Esophagus squamous epithelium (tissue), 5 donors: Measurements from ENCODE around the gene SERPINH1. TPM values are rescaled to one million over a fixed set of nuclear protein-coding genes. Genes with fewer than 3 reads are reported as not detected.

Source experiments
- DNase-seq: peaks from one replicate; lab custom pipeline; 2025; lab: John Stamatoyannopoulos, UW
- H3K27ac ChIP-seq, 4 donors: fragments of 200-600 bp; sonication (generic); one replicate each; pipeline ENCODE4 v1.5.1; 2016 to 2019; ENCODE audit warnings: mild to moderate bottlenecking in 1 of 4
- H3K27me3 ChIP-seq, 4 donors: fragments of 200-600 bp; sonication (generic); 1 replicate in 3 of 4; 2 replicates in 1 of 4; pipeline versions ENCODE4 v1.5.1 to v1.6.0; 2017 to 2021; ENCODE audit warnings: antibody characterized with exemption in 1 of 4
- H3K36me3 ChIP-seq, 3 donors: fragments of 200-600 bp; sonication (generic); one replicate each; pipeline ENCODE4 v1.5.1; 2016 to 2019
- H3K4me1 ChIP-seq, 3 donors: fragments of 200-600 bp; sonication (generic); one replicate each; pipeline ENCODE4 v1.5.1; 2017 to 2019
- H3K4me3 ChIP-seq, 4 donors: fragments of 200-600 bp; sonication (generic); 1 replicate in 3 of 4; 2 replicates in 1 of 4; pipeline ENCODE4 v1.5.1; 2016 to 2019; ENCODE audit warnings: mild to moderate bottlenecking in 2 of 4, moderate library complexity in 1 of 4
- H3K9me3 ChIP-seq, 3 donors: fragments of 200-600 bp; sonication (generic); one replicate each; pipeline ENCODE4 v1.5.1; 2016 to 2019
- POLR2A ChIP-seq, 4 donors: fragments of 450-650 bp; IDR thresholded peaks; one replicate each; pipeline ENCODE4 v1.6.1; 2017; ENCODE audit warnings: antibody characterized with exemption in 4 of 4, mild to moderate bottlenecking in 4 of 4, moderate library complexity in 3 of 4
- WGBS, 2 donors: methylation state at CpG; one replicate each; pipeline ENCODE4 v1.1.5; 2018; 5-methylcytosine and 5-hydroxymethylcytosine counted together
- intact Hi-C: fragments of 100-400 bp; cut with DNase I; formaldehyde crosslinking; loops from one replicate; pipeline ENCODE4 v1.15.0; 2022
- total RNA-seq, 4 donors: library from RNA; depleted of rRNA; stranded (reverse); fragments of >200 nt; gene quantifications; one replicate each; pipeline ENCODE4 v1.1.0, GENCODE V29; 2016
- TF ChIP-seq, protein P1 (sequence below), 6 experiments: fragments of 450-650 bp in 4 of 6; fragments of 200-600 bp in 2 of 6; sonication (generic) in 2 of 6; IDR thresholded peaks; one replicate each; pipeline ENCODE4 v1.5.1; 2016 to 2019; ENCODE audit warnings: antibody characterized with exemption in 6 of 6, mild to moderate bottlenecking in 4 of 6, moderate library complexity in 4 of 6
- donor health status: DM: yes; HTN: yes; CAD: no.

The SERPINH1 gene
- total RNA-seq, 4 donors from 2014 or later: 41.4 to 70.1 (median 46.5) TPM

DNA sequence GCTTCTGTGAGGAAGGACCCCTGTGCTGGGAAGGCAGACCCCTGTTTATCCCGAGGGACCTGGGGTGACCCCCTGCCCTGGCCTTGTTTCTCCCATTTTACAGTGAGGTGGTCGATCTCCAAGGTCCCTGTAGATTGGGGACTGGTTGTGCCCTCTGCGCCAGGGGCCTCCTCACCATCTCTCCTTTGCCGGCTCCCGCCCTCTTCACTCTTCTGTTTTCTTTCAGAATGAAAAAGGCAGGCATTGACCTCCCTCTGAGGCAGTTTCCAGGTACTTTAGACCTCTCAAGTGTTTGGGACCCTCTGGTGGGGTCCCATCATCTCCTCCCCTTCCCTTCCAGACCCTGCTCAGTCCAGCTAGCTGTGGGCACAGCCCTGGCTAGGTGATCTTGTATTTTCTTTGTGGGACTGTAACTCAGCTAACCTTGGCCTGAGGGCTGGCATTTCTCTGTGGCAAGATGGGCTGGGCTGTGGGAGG lies 1.5 kb downstream of the SERPINH1 start:
- peaks cover 11 to 26% (median 19%) of the 10 kb centered on the region in 3 donors for H3K36me3 ChIP-seq
- TF ChIP-seq, protein P1, sequence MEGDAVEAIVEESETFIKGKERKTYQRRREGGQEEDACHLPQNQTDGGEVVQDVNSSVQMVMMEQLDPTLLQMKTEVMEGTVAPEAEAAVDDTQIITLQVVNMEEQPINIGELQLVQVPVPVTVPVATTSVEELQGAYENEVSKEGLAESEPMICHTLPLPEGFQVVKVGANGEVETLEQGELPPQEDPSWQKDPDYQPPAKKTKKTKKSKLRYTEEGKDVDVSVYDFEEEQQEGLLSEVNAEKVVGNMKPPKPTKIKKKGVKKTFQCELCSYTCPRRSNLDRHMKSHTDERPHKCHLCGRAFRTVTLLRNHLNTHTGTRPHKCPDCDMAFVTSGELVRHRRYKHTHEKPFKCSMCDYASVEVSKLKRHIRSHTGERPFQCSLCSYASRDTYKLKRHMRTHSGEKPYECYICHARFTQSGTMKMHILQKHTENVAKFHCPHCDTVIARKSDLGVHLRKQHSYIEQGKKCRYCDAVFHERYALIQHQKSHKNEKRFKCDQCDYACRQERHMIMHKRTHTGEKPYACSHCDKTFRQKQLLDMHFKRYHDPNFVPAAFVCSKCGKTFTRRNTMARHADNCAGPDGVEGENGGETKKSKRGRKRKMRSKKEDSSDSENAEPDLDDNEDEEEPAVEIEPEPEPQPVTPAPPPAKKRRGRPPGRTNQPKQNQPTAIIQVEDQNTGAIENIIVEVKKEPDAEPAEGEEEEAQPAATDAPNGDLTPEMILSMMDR (IDR thresholded peaks at IDR 0.05): no peak
- TF ChIP-seq POLR2A (IDR thresholded peaks at IDR 0.05): no peak
- intact Hi-C loops: no loop called here
- H3K4me3 ChIP-seq: peak overlapping the region; percentile 61 to 82 (median 72)
- WGBS, 2 donors: 17 to 18% methylated on average over 2 to 5 of the region's 5 CpGs
- peak overlapping the region; percentile 95 to 99 (median 96) for H3K27ac ChIP-seq
- no peaks in the 10 kb centered on the region for H3K9me3 ChIP-seq
- no peak for DNase-seq
- H3K4me1 ChIP-seq: peaks cover 46 to 97% (median 61%) of the 10 kb centered on the region in 3 donors
- H3K27me3 ChIP-seq: peaks cover 0 to 6% (median 0%) of the 10 kb centered on the region in 4 donors

DNA sequence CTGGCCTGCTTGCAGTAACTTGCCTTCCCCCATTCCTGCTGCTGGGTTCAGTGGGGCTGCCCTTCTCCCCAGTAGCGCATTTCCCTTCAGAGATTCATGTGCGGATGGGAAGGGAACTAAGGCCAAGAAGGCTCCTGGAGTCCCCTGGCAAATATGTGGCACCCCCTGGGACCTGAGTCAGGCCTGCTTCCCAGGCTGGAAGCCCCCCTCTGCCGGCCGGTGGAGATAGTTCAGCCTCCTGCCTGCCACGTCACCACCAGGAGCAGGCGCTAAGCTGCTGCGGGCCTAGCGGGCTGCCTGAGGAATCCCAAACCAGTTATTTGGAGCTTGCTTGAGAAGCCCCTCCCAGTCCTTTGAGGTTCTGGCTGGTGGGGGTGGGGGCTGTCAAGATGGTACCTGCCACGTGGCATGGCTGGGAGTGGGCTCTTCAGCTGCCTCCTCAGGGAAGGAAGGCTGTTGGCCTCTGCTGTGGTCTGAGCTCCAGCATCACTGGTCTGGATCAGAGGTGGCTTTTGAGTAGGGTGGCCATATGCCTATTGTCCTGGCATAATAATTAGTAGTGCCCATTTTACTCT lies 2.0 kb downstream of the SERPINH1 start:
- H3K4me3 ChIP-seq: peak overlapping the region; percentile 61 to 82 (median 72)
- WGBS, 2 donors: 20 to 50% methylated on average over 1 of the region's 9 CpGs
- intact Hi-C loops: no loop called here
- peaks cover 0 to 6% (median 0%) of the 10 kb centered on the region in 4 donors for H3K27me3 ChIP-seq
- no peak for DNase-seq
- TF ChIP-seq POLR2A (IDR thresholded peaks at IDR 0.05): no peak
- TF ChIP-seq, protein P1 (IDR thresholded peaks at IDR 0.05): peak in 5 of 6 experiments; percentile 29 to 67 (median 53)
- peaks cover 11 to 31% (median 24%) of the 10 kb centered on the region in 3 donors for H3K36me3 ChIP-seq
- H3K4me1 ChIP-seq: peaks cover 41 to 97% (median 56%) of the 10 kb centered on the region in 3 donors
- H3K27ac ChIP-seq: peak overlapping the region; percentile 95 to 99 (median 96)
- no peaks in the 10 kb centered on the region for H3K9me3 ChIP-seq

DNA sequence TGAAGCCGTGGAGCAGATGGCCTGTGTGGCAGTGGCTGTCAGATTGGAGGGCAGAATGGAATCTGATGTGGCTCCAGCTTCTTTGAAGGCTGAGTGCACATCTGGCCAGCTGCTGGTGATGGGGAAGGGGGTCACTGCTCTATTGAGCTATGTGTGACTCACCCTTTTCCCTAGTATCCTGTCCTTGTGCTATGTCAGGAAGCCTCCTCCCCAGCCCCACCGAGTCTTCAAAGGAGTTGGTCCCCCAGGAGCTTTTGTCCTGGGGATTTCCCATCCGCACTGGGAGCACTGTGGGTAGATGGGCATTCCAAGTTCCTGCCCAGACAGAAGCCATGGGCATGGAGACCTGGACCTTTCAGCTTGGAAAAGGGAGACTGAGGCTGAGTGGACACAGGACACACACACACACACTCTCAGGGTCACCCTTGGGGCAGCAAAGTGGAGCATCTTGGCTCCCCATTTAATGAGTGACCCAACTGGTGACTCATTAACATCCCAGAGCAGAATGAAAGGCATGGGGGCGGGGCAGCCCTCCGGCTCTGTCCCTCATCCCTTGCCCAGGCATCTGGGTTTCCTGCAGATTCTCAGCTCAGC lies 3.3 kb downstream of the SERPINH1 start:
- intact Hi-C loops: no loop called here
- peaks cover 11 to 44% (median 37%) of the 10 kb centered on the region in 3 donors for H3K36me3 ChIP-seq
- peak overlapping the region in 3 of 4 donors; percentile 95 to 99 (median 98) for H3K27ac ChIP-seq
- TF ChIP-seq, protein P1 (IDR thresholded peaks at IDR 0.05): no peak
- no peak for TF ChIP-seq POLR2A (IDR thresholded peaks at IDR 0.05)
- 24 to 30% methylated on average over 2 to 4 of the region's 5 CpGs for WGBS, 2 donors
- H3K4me1 ChIP-seq: peaks cover 40 to 95% (median 45%) of the 10 kb centered on the region in 3 donors
- DNase-seq: no peak
- H3K9me3 ChIP-seq: no peaks in the 10 kb centered on the region
- H3K4me3 ChIP-seq: peak overlapping the region in 2 of 4 donors; percentile 11 to 79
- H3K27me3 ChIP-seq: peaks cover 0 to 6% (median 0%) of the 10 kb centered on the region in 4 donors

DNA sequence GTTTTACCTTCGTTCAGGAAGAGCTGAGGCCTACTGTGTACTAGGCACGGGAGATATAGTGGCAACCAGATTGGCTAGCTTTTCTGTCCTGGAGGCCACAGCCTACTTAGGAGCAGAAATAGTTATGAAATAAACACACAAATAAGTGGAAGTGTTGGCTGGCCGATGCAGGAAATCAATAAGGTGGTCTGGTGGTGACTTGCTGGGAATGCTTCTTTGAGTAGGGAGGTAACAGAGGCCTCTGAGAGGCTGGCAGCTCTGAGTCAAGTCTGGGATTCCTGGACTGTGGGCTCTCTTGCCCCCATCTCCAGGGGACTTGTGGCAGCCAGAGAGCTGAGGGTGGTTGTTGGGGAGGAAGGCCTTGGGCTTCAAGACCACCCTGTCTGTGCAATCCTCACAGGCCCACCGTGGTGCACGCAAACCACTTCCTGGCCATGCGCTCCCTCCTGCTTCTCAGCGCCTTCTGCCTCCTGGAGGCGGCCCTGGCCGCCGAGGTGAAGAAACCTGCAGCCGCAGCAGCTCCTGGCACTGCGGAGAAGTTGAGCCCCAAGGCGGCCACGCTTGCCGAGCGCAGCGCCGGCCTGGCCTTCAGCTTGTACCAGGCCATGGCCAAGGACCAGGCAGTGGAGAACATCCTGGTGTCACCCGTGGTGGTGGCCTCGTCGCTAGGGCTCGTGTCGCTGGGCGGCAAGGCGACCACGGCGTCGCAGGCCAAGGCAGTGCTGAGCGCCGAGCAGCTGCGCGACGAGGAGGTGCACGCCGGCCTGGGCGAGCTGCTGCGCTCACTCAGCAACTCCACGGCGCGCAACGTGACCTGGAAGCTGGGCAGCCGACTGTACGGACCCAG lies 4.1 kb downstream of the SERPINH1 start:
- no peak for TF ChIP-seq POLR2A (IDR thresholded peaks at IDR 0.05)
- TF ChIP-seq, protein P1 (IDR thresholded peaks at IDR 0.05): no peak
- Histone ChIP-seq H3K4me3 (peak overlapping the region in 1 of 4 donors; percentile 79), H3K4me1 (peaks cover 40 to 95% (median 45%) of the 10 kb centered on the region in 3 donors), H3K27ac (peak overlapping the region in 3 of 4 donors; percentile 95 to 99 (median 98)), H3K27me3 (peaks cover 0 to 6% (median 0%) of the 10 kb centered on the region in 4 donors), H3K36me3 (peaks cover 11 to 52% (median 37%) of the 10 kb centered on the region in 3 donors), H3K9me3 (no peaks in the 10 kb centered on the region)
- intact Hi-C loops: no loop called here
- WGBS, 2 donors: 40 to 69% methylated on average over 5 to 9 of the region's 43 CpGs
- no peak for DNase-seq
